ENCODE data around the gene REC8.
A peak's percentile ranks its signal among the peaks of the same experiment; 100 is the strongest.

Gene REC8

GRCh38 chr14:24171422-24172260, at the start of gene REC8:
TSS of gene REC8 (plus strand) at chr14:24172080. CDS start at chr14:24172553, 473 bp downstream.
- DNase-seq (ENCODE audit: low spot score): no peak

GRCh38 chr14:24122416-24122815, 49.5 kb upstream of the REC8 start:
- DNase-seq (ENCODE audit: low spot score): no peak

- DNase-seq (ENCODE audit: low spot score): no peak
Observed at GRCh38 chr14:24122898-24123297, 49.0 kb upstream of the REC8 start.

- no peak for DNase-seq (ENCODE audit: low spot score)
Observed at GRCh38 chr14:24123424-24124417, 48.2 kb upstream of the REC8 start.

- DNase-seq (ENCODE audit: low spot score): no peak
Observed at GRCh38 chr14:24126939-24127338, 44.9 kb upstream of the REC8 start.

- no peak for DNase-seq (ENCODE audit: low spot score)
Observed at GRCh38 chr14:24127673-24128072, 44.2 kb upstream of the REC8 start.

- no peak for DNase-seq (ENCODE audit: low spot score)
Observed at GRCh38 chr14:24129410-24129998, 42.4 kb upstream of the REC8 start.

GRCh38 chr14:24130380-24130716, 41.5 kb upstream of the REC8 start, which contains the start of gene FITM1:
TSS of gene FITM1 (plus strand) at chr14:24130659. CDS start at chr14:24131564, 905 bp downstream.
- no peak for DNase-seq (ENCODE audit: low spot score)

- no peak for DNase-seq (ENCODE audit: low spot score)
Observed at GRCh38 chr14:24130717-24131548, 40.9 kb upstream of the REC8 start.

GRCh38 chr14:24131549-24131966, 40.3 kb upstream of the REC8 start:
- DNase-seq (ENCODE audit: low spot score): no peak

- DNase-seq (ENCODE audit: low spot score): no peak
Observed at GRCh38 chr14:24132061-24132685, 39.7 kb upstream of the REC8 start.

- DNase-seq (ENCODE audit: low spot score): no peak
Observed at GRCh38 chr14:24132976-24133375, 38.9 kb upstream of the REC8 start.

- no peak for DNase-seq (ENCODE audit: low spot score)
Observed at GRCh38 chr14:24133735-24134134, 38.1 kb upstream of the REC8 start.

- no peak for DNase-seq (ENCODE audit: low spot score)
Observed at GRCh38 chr14:24135584-24135833, 36.4 kb upstream of the REC8 start.

GRCh38 chr14:24135834-24136683, 35.8 kb upstream of the REC8 start, which contains the start of gene PSME1:
TSS of gene PSME1 (plus strand) at chr14:24136194. CDS start at chr14:24136263, 69 bp downstream.
- peak; percentile 97 for DNase-seq (ENCODE audit: low spot score)

GRCh38 chr14:24136684-24137528, 35.0 kb upstream of the REC8 start:
- no peak for DNase-seq (ENCODE audit: low spot score)

- DNase-seq (ENCODE audit: low spot score): no peak
Observed at GRCh38 chr14:24137529-24138395, 34.1 kb upstream of the REC8 start.

Measured in GM03348 (cell line).